ENCODE results near the gene ITIH1. TPM values are rescaled to one million over a fixed set of nuclear protein-coding genes. Genes with fewer than 3 reads are reported as not detected.

The ITIH1 gene
- total and polyA plus RNA-seq, 12 donors = 0.13 TPM; not detected in 11

- DNase-seq = no peak
- Histone ChIP-seq H3K27ac (no peak overlapping the region), H3K4me1 (no peaks in the 10 kb centered on the region), H3K27me3 (peaks cover 0 to 3% (median 0%) of the 10 kb centered on the region in 7 donors), H3K36me3 (no peaks in the 10 kb centered on the region), H3K9me3 (no peaks in the 10 kb centered on the region), H3K4me3 (no peak overlapping the region)
- intact Hi-C loops (cut with DNase I) = no loop called here
- no peak for ATAC-seq
- TF ChIP-seq CTCF (IDR thresholded peaks at IDR 0.05) = no peak
- 81 to 83% methylated on average over 16 of the region's 16 CpGs for WGBS, 2 donors
Measured at GRCh38 chr3:52788890-52789745, 11.7 kb downstream of the ITIH1 start.

GRCh38 chr3:52789746-52790040 lies 12.3 kb downstream of the ITIH1 start:
- Histone ChIP-seq H3K4me1 (no peaks in the 10 kb centered on the region), H3K27me3 (peaks cover 0 to 3% (median 0%) of the 10 kb centered on the region in 7 donors), H3K9me3 (no peaks in the 10 kb centered on the region), H3K36me3 (no peaks in the 10 kb centered on the region), H3K4me3 (no peak overlapping the region), H3K27ac (no peak overlapping the region)
- intact Hi-C loops (cut with DNase I) = no loop called here
- no peak for DNase-seq
- 91 to 92% methylated on average over 6 of the region's 6 CpGs for WGBS, 2 donors
- no peak for ATAC-seq
- TF ChIP-seq CTCF (IDR thresholded peaks at IDR 0.05) = no peak

- no peaks in the 10 kb centered on the region for H3K9me3 ChIP-seq
- no peak for ATAC-seq
Measured at GRCh38 chr3:52790337-52790736, 12.9 kb downstream of the ITIH1 start.

GRCh38 chr3:52790741-52791140 lies 13.3 kb downstream of the ITIH1 start:
- H3K36me3 ChIP-seq = no peaks in the 10 kb centered on the region
- H3K27ac ChIP-seq = no peak overlapping the region
- H3K9me3 ChIP-seq = no peaks in the 10 kb centered on the region
- no peak for DNase-seq
- H3K4me3 ChIP-seq = no peak overlapping the region
- peaks cover 0 to 3% (median 0%) of the 10 kb centered on the region in 7 donors for H3K27me3 ChIP-seq
- H3K4me1 ChIP-seq = no peaks in the 10 kb centered on the region
- no peak for ATAC-seq
- 90 to 93% methylated on average over 13 of the region's 13 CpGs for WGBS, 2 donors
- intact Hi-C loops (cut with DNase I) = no loop called here
- no peak for TF ChIP-seq CTCF (IDR thresholded peaks at IDR 0.05)

More at GRCh38 chr3:52790337-52790736, 12.9 kb downstream of the ITIH1 start:
- no peak overlapping the region for H3K4me3 ChIP-seq
- H3K36me3 ChIP-seq = no peaks in the 10 kb centered on the region
- H3K4me1 ChIP-seq = no peaks in the 10 kb centered on the region
- intact Hi-C loops (cut with DNase I) = no loop called here
- 84 to 86% methylated on average over 7 of the region's 7 CpGs for WGBS, 2 donors
- H3K27me3 ChIP-seq = peaks cover 0 to 3% (median 0%) of the 10 kb centered on the region in 7 donors
- H3K27ac ChIP-seq = no peak overlapping the region
- no peak for TF ChIP-seq CTCF (IDR thresholded peaks at IDR 0.05)
- no peak for DNase-seq

All from heart right ventricle (tissue), 16 donors.